Kidney (tissue), 14 donors: Measurements from ENCODE around the gene TUNAR. TPM values are rescaled to one million over a fixed set of nuclear protein-coding genes. Genes with fewer than 3 reads are reported as not detected.

Experiments used
- DNase-seq, 5 donors: peaks; one replicate each; pipeline ENCODE4 v3.0.0-alpha.2; 2013 to 2020
- FAIRE-seq: peaks from 2 replicates; lab custom pipeline; 2012; peaks lifted over from hg19 to GRCh38; lab: Jason Lieb, UNC
- H3K27ac ChIP-seq, 2 donors: one replicate each; pipeline ENCODE4 v1.7.0; 2013; ENCODE audit warnings: low read depth in 2 of 2, low read length in 2 of 2, inconsistent platforms in 1 of 2
- H3K27me3 ChIP-seq: one replicate; pipeline ENCODE4 v1.7.1; 2013; ENCODE audit warnings: low read length, inconsistent platforms; ENCODE audit not compliant: control insufficient read depth, insufficient read depth
- H3K36me3 ChIP-seq, 3 donors: one replicate each; pipeline versions ENCODE4 v1.7.0 to v1.7.1; 2013; ENCODE audit warnings: low read length in 3 of 3, control low read depth in 1 of 3, inconsistent platforms in 1 of 3; ENCODE audit not compliant: insufficient read depth in 3 of 3, control insufficient read depth in 2 of 3
- H3K4me1 ChIP-seq, 3 donors: one replicate each; pipeline versions ENCODE4 v1.7.0 to v1.7.1; 2013; ENCODE audit warnings: low read length in 3 of 3, inconsistent platforms in 1 of 3, low read depth in 1 of 3; ENCODE audit not compliant: control insufficient read depth in 2 of 3, insufficient read depth in 2 of 3
- H3K4me3 ChIP-seq, 3 donors: one replicate each; pipeline versions ENCODE4 v1.7.0 to v1.8.1; 2013; ENCODE audit warnings: low read length in 3 of 3, control low read depth in 1 of 3, inconsistent platforms in 1 of 3
- H3K9ac ChIP-seq, 3 donors: one replicate each; pipeline versions ENCODE4 v1.7.0 to v1.7.1; 2013; ENCODE audit warnings: low read length in 3 of 3, control low read depth in 1 of 3, inconsistent platforms in 1 of 3
- H3K9me3 ChIP-seq, 3 donors: one replicate each; pipeline versions ENCODE4 v1.7.0 to v1.7.1; 2013; ENCODE audit warnings: low read length in 3 of 3, control low read depth in 1 of 3, inconsistent platforms in 1 of 3; ENCODE audit not compliant: control insufficient read depth in 2 of 3, insufficient read depth in 1 of 3
- intact Hi-C: fragments of 100-400 bp; cut with DNase I; formaldehyde crosslinking; loops from one replicate; pipeline ENCODE4 v1.11.1; 2022
- polyA plus RNA-seq: library from polyadenylated mRNA; stranded (reverse); fragments of 350-450 nt; fragmentation: Illumina TruSeq; extraction: RNeasy Lipid Tissue Mini Kit (QIAGEN cat#74804); gene quantifications from one replicate; pipeline ENCODE4 v1.2.3, GENCODE V29; 2014; ENCODE audit warnings: low read depth, low replicate concordance; ENCODE audit not compliant: insufficient read depth
- total RNA-seq: library from RNA; stranded (reverse); fragmentation: NEBNext Ultra II Directional; extraction: Animal tissue kit (Norgen Biotek cat#: 25700); gene quantifications from one replicate; pipeline ENCODE4 v1.2.1, GENCODE V29; 2021
- TF ChIP-seq, protein P1 (sequence below): IDR thresholded peaks from 3 replicates; pipeline ENCODE4 v1.5.1; 2012; ENCODE audit warnings: mild to moderate bottlenecking, moderate library complexity, borderline replicate concordance; ENCODE audit not compliant: insufficient read depth; ENCODE audit errors: extremely low read depth
- donor health status: control.
- donor health status: control.
- donor health status: control.
- donor health status: control.
- donor health status: control.
- donor health status: DM: yes; HTN: yes; CAD: no.
- donor health status: Normal renal cell carcinoma (clear cell type).

TUNAR gene
- total and polyA plus RNA-seq, 2 donors from 2014 or later = 0.82 TPM; not detected in 1

DNA sequence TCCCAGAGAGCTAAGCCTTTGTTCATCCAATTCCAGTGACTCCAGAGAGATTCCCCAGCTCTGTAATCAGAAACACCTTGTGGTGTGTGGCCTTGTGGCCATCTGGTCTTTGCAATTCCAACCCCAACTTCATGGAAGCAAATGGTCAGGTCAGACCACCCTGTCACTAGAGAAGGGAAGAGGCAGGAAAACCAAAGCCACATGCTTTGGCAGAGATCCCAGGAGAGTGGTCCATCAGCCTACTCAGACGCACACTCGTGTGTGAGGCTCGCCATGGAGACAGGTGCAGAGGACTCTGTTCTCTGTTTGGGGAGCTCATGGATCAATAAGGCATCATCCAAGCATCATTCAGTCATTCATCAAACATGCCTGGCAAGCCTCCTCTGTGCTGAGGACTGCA is 46.2 kb upstream of the TUNAR start:
- no peak for DNase-seq
- no peaks in the 10 kb centered on the region for H3K4me1 ChIP-seq
- peaks cover 0 to 6% (median 0%) of the 10 kb centered on the region in 3 donors for H3K9me3 ChIP-seq
- no peaks in the 10 kb centered on the region for H3K36me3 ChIP-seq
- no peak overlapping the region for H3K9ac ChIP-seq
- no peak for FAIRE-seq
- no peak overlapping the region for H3K27ac ChIP-seq
- no peaks in the 10 kb centered on the region for H3K27me3 ChIP-seq
- H3K4me3 ChIP-seq = no peak overlapping the region
- intact Hi-C loops = no loop called here
- TF ChIP-seq, protein P1, sequence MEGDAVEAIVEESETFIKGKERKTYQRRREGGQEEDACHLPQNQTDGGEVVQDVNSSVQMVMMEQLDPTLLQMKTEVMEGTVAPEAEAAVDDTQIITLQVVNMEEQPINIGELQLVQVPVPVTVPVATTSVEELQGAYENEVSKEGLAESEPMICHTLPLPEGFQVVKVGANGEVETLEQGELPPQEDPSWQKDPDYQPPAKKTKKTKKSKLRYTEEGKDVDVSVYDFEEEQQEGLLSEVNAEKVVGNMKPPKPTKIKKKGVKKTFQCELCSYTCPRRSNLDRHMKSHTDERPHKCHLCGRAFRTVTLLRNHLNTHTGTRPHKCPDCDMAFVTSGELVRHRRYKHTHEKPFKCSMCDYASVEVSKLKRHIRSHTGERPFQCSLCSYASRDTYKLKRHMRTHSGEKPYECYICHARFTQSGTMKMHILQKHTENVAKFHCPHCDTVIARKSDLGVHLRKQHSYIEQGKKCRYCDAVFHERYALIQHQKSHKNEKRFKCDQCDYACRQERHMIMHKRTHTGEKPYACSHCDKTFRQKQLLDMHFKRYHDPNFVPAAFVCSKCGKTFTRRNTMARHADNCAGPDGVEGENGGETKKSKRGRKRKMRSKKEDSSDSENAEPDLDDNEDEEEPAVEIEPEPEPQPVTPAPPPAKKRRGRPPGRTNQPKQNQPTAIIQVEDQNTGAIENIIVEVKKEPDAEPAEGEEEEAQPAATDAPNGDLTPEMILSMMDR = no peak

DNA sequence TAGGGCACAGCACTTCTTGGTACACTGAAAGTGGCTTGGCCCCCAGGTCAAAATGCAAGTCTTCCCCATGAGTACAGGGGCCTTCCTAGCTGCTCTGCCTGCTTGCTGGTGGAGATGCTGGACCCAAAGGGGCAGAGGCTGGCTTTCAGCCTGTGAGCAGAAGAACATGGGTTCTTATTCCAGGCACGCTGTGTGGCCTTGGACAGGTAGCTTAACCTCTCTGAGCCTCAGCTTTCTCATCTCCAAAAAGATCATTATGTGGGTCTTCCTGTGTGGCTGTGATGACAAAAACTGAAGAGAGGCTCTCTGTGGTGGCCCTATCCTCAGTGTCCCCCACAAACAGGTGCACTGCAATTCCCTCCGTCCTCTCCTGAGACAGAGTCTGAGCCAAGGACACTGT is 45.6 kb upstream of the TUNAR start:
- FAIRE-seq (no peak), DNase-seq (no peak)
- no peaks in the 10 kb centered on the region for H3K4me1 ChIP-seq
- peaks cover 0 to 6% (median 0%) of the 10 kb centered on the region in 3 donors for H3K9me3 ChIP-seq
- no peaks in the 10 kb centered on the region for H3K36me3 ChIP-seq
- H3K9ac ChIP-seq = no peak overlapping the region
- H3K27ac ChIP-seq = no peak overlapping the region
- intact Hi-C loops = no loop called here
- TF ChIP-seq, protein P1 = no peak
- no peak overlapping the region for H3K4me3 ChIP-seq
- no peaks in the 10 kb centered on the region for H3K27me3 ChIP-seq

DNA sequence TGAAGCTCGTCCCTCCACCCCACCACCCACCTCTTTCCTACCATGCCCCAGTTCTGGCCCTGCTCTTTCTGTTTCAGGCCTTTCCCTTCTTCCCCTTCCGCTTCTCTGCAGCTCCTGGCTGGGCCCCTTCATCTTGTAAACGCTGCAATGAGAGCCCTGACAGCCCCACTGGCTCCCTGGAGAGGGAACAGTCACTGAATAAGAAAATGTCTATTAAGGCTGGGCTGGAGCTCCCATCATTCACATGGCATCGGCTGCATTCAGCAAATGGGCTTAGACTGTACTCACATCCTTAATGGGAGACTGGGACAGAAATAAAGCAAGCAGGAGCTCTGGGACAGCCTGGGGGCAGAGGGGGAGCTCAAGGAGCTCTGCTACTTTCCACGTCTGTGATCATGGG is 45.2 kb upstream of the TUNAR start:
- TF ChIP-seq, protein P1 = no peak
- H3K4me3 ChIP-seq = no peak overlapping the region
- no peaks in the 10 kb centered on the region for H3K27me3 ChIP-seq
- FAIRE-seq (no peak), DNase-seq (no peak)
- intact Hi-C loops = no loop called here
- H3K9me3 ChIP-seq = peaks cover 0 to 6% (median 0%) of the 10 kb centered on the region in 3 donors
- H3K9ac ChIP-seq = no peak overlapping the region
- H3K36me3 ChIP-seq = no peaks in the 10 kb centered on the region
- H3K27ac ChIP-seq = no peak overlapping the region
- no peaks in the 10 kb centered on the region for H3K4me1 ChIP-seq

DNA sequence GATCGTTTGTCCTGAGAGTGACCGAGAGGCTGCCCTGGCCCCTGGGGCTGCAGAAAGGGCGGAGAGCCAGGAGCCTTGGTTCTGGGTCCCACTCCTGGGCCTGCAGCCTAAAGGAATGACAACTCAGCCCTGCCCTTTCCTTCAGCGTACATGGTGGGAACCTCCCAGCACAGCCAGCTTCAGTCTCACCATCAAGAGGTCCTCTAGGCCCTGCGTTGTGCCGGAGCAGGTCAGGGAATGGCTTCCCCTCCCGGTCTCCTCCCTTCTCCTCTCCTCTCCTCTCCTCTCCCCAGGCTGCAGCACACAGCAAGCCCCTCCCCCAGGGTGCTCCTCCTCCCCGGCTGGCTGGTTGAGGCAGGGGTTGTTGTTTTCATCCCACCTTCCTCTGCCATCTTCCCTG is 44.6 kb upstream of the TUNAR start:
- H3K4me1 ChIP-seq = no peaks in the 10 kb centered on the region
- TF ChIP-seq, protein P1 = no peak
- H3K4me3 ChIP-seq = no peak overlapping the region
- peaks cover 0 to 6% (median 0%) of the 10 kb centered on the region in 3 donors for H3K9me3 ChIP-seq
- no peak overlapping the region for H3K9ac ChIP-seq
- no peaks in the 10 kb centered on the region for H3K36me3 ChIP-seq
- DNase-seq = no peak
- no peaks in the 10 kb centered on the region for H3K27me3 ChIP-seq
- H3K27ac ChIP-seq = no peak overlapping the region
- intact Hi-C loops = no loop called here
- FAIRE-seq = no peak
